T-helper 17 cell (primary cell): ENCODE results near the gene C19orf12. TPM values are rescaled to one million over a fixed set of nuclear protein-coding genes. Genes with fewer than 3 reads are reported as not detected.
"Not testable (repeated sequence)": the region's sequence is repeated elsewhere in the genome, so short reads cannot be mapped to it uniquely, and the experiment has no call there.

Experiments
- ATAC-seq: fragments of 150-1000 bp; cut with Tn5 transposase; 2 replicates; pipeline ENCODE4 v1.10.0; 2021; ENCODE audit warnings: mild to moderate bottlenecking, moderate library complexity
- DNase-seq, 3 donors: peaks; one replicate each; pipeline versions ENCODE4 v3.0.0 to v3.0.0-alpha.2; 2020 to 2021
- H3K9me3 ChIP-seq: one replicate; pipeline ENCODE4 v1.7.0; 2013; ENCODE audit warnings: low read length, mild to moderate bottlenecking; ENCODE audit not compliant: control insufficient read depth, poor library complexity, severe bottlenecking
- H3K27ac Mint-ChIP-seq: one replicate; pipeline ENCODE4 v1.8.0; 2022; ENCODE audit warnings: mild to moderate bottlenecking, moderate library complexity, mixed read lengths
- H3K27me3 Mint-ChIP-seq: one replicate; pipeline ENCODE4 v1.8.0; 2022; ENCODE audit warnings: mixed read lengths
- H3K36me3 Mint-ChIP-seq: one replicate; pipeline ENCODE4 v1.8.0; 2022; ENCODE audit warnings: low read depth, mixed read lengths
- H3K4me1 Mint-ChIP-seq: one replicate; pipeline ENCODE4 v1.8.0; 2022; ENCODE audit warnings: mild to moderate bottlenecking, mixed read lengths
- H3K4me3 Mint-ChIP-seq: one replicate; pipeline ENCODE4 v1.8.0; 2022; ENCODE audit warnings: mild to moderate bottlenecking, moderate library complexity, mixed read lengths
- total RNA-seq, 4 donors: library from RNA in 2 of 4; stranded (reverse) in 2 of 4; gene quantifications; one replicate each; pipeline ENCODE4 v1.2.3 and lab custom pipeline; 2022 to 2026

C19orf12 gene
- total RNA-seq, 2 donors from 2014 or later, result 16.6 to 18.6 TPM

DNA sequence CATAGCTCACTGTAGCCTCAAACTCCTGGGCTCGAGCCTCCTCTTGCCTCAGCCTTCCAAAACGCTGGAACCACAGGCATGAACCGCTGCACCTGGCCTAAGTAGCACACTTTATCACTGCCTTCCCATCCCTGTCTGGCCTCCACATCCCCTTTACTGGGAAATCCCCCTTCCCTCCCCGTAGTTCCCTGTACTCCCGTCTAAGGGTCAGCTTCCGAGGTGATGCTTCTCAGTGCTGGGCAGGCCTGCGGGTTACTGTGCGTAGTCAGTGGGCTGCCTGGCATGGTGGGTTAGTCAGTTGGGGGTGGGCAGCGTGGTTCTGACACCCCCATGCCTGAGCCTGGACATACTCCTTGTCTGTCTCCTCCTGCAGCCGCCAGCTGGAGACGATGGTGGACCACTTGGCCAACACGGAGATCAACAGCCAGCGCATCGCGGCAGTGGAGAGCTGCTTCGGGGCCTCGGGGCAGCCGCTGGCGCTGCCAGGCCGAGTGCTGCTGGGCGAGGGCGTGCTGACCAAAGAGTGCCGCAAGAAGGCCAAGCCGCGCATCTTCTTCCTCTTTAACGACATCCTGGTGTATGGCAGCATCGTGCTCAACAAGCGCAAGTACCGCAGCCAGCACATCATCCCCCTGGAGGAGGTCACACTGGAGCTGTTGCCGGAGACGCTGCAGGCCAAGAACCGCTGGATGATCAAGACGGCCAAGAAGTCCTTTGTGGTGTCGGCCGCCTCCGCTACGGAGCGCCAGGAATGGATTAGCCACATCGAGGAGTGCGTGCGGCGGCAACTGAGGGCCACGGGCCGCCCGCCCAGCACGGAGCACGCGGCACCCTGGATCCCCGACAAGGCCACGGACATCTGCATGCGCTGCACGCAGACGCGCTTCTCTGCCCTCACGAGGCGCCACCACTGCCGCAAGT is 41.4 kb downstream of the C19orf12 start:
- H3K27me3 Mint-ChIP-seq, result no peaks in the 10 kb centered on the region
- peak overlapping the region; percentile 96 for H3K4me3 Mint-ChIP-seq
- DNase-seq (peak in 1 of 3 donors; percentile 38), ATAC-seq (no peak)
- no peaks in the 10 kb centered on the region for H3K9me3 ChIP-seq
- peaks cover 74% of the 10 kb centered on the region for H3K4me1 Mint-ChIP-seq
- peak overlapping the region; percentile 98 for H3K27ac Mint-ChIP-seq
- H3K36me3 Mint-ChIP-seq, result peaks cover 2% of the 10 kb centered on the region

DNA sequence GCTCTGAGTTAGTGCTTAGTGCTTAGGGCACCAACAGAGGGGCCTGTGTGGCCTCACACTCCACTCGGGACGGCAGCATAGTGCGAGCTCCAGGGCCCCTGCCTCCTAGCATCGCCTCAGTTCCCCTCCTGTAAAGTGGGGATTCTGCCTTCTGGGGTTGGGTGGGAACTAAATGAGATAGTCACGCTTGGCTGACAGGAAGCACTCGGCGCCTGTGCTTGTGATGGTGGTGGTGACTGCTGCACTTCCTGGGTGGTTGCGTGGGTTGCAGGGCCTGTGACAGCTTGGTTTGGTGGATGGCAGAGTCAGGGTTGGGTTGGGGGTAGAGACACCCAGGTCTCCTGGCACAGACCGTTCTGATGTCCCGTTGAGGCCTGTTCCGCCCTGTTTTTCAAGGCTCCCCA is 42.1 kb downstream of the C19orf12 start:
- Mint-ChIP-seq H3K4me3 (peak overlapping the region; percentile 96), H3K27ac (peak overlapping the region; percentile 98), H3K27me3 (no peaks in the 10 kb centered on the region), H3K4me1 (peaks cover 76% of the 10 kb centered on the region), H3K36me3 (peaks cover 2% of the 10 kb centered on the region)
- DNase-seq (peak; percentile 67 to 84 (median 73)), ATAC-seq (peak; percentile 85)
- no peaks in the 10 kb centered on the region for H3K9me3 ChIP-seq

DNA sequence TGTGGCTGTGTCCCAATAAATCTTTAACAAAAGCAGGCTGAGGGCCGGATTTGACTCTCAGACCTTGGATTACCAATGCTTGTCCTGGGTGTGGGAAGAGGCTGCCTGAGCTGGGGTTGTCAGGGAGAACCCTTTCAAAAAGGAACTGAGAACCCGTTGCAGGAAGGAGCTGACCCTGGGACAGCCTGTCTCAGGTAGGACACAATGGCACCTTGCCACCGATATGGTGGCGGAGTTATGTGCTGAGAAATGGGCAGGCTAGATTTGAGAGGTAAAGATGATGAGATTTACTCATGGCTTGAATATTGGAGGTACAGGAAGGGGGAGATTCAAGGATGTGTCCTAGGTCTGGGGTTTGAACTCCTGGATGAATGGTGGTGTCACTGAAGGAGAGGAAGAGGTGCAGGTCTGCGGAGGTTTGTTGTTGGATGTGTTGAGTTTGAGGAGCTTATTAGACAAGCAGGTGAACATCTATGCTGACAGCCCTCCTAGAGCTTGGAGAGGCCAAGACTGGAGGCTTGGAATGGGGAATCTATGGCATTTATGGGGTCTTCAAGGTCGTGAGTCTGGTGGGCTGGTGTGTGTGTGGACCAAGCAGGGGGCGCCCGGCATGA is 42.6 kb downstream of the C19orf12 start:
- Mint-ChIP-seq H3K27ac (peak overlapping the region; percentile 98), H3K4me3 (peak overlapping the region; percentile 96), H3K36me3 (peaks cover 2% of the 10 kb centered on the region), H3K4me1 (peaks cover 78% of the 10 kb centered on the region), H3K27me3 (no peaks in the 10 kb centered on the region)
- DNase-seq (no peak), ATAC-seq (no peak)
- no peaks in the 10 kb centered on the region for H3K9me3 ChIP-seq

DNA sequence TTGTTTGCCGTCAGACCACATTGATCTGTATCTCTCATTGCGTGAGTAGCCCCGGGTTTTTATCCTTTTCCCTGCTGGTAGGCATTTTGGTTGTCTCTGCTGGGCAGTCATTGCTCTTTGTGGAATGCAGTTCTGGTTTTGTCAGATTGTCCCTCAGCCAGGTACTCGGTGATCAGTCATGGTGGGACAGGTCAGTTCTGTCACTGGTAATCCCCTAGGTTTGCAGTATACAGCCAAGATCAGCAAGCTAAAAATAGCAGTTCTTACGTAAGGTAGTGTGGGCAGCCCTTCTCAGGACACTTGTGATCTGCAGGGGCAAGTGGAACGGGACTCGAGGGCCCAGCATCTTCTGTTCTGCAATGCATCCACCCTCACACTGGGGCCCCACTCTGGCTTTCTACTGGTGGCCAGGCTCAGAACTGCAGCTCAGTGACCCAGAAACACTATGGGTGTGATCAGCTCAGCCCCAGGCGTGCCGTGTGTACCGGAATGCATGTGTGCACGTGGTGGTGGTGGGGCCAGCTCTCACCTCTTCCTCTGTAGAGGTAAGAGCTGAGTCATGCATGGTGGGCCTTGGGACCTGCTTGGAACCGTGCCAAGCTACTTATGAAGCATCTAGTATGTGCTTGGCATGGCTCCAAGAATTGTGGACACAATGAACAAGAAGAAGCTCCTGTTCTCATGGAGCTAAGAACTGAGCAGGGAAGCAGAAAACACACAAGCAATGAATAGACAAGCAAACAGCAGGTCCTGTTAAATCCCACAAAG is 43.5 kb downstream of the C19orf12 start:
- peaks cover 76% of the 10 kb centered on the region for H3K4me1 Mint-ChIP-seq
- H3K36me3 Mint-ChIP-seq, result peaks cover 6% of the 10 kb centered on the region

DNA sequence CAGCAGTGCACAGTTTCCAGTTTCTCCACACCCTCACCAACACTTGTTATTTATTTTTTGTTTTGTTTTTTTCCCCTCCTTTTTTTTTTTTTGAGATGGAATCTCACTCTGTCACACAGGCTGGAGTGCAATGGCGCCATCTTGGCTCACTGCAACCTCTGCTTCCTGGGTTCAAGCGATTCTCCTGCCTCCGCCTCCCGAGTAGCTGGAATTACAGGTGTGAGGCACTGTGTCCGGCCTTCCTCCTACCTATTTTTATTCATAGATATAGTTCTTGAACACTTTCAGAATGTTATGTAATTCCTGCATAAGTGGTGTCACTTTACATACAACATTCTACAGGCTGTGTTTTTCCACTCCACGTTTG is 44.1 kb downstream of the C19orf12 start:
- peaks cover 70% of the 10 kb centered on the region for H3K4me1 Mint-ChIP-seq
- not testable (repeated sequence) for H3K27me3 Mint-ChIP-seq, DNase-seq, H3K36me3 Mint-ChIP-seq, ATAC-seq, H3K9me3 ChIP-seq
- H3K4me3 Mint-ChIP-seq, result peak overlapping the region; percentile 96
- H3K27ac Mint-ChIP-seq, result peak overlapping the region; percentile 98

More for the DNA sequence above, 43.5 kb downstream of the C19orf12 start:
- H3K9me3 ChIP-seq, result no peaks in the 10 kb centered on the region
- DNase-seq (peak; percentile 63 to 78 (median 75)), ATAC-seq (peak; percentile 75)
- Mint-ChIP-seq H3K27me3 (no peaks in the 10 kb centered on the region), H3K4me3 (peak overlapping the region; percentile 96), H3K27ac (peak overlapping the region; percentile 98)

DNA sequence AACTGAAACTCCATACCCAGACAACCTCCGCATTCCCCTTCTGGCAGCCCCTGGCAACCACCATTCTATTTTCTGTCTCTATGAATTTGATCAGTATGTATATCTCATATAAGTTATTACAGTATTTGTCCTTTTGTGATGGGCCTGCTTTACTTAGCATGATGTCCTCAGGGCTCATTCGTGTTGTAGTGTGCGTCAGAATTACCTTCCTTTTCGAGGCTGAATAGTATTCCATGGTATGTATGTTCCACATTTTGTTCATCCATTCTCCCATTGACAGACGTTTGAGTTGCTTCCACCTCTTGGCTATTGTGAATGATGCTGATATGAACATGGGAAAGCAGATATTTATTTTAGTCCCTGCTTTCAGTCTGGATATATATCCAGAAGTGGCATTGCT is 44.8 kb downstream of the C19orf12 start:
- Mint-ChIP-seq H3K4me1 (peaks cover 67% of the 10 kb centered on the region), H3K36me3 (peaks cover 8% of the 10 kb centered on the region), H3K27ac (peak overlapping the region; percentile 98), H3K27me3 (no peaks in the 10 kb centered on the region), H3K4me3 (peak overlapping the region; percentile 96)
- H3K9me3 ChIP-seq, result no peaks in the 10 kb centered on the region
- ATAC-seq (no peak), DNase-seq (no peak)

DNA sequence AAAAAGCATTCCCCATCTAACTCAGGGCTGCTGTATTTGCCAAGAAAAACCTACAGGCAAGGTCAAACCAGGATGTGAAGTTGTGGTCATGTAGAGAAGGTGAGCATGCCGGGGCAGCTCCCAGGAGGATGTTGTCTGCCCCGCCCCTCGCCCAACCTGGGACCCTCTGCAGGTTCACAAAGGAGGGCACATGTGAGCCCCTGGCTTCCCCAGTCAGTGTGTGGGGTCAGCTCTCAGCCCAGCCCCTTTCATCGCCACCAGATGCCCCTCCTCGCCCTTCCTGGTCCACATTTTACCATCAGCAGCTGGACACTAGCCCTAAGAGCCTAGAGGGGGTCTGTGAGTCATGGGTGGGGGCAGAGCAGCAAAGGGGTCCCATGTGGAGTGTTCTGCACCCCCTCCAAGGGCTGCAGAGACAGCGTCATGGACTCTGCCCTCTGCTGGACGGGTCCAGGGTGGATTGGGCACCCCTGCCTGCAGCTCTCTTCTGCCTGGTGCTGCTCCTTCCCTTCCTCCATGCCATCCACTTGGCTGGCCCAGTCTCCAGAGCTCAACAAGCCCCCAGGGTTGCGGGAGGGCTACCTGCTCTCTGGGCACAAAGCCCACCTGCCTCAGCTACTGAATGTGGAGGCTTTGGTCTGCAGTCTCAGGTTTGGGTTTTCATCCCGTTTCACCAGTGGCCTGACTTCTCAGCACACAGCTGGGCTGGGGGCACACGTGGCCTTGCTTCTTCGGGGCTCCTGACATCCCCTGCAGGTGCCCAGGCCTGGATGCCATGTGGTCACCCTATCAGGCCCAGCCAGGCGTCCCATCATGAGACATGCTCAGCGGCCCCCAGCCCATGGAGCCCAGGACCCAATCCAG is 46.1 kb downstream of the C19orf12 start:
- Mint-ChIP-seq H3K4me3 (peak overlapping the region; percentile 96), H3K27me3 (no peaks in the 10 kb centered on the region), H3K27ac (peak overlapping the region; percentile 98), H3K4me1 (peaks cover 71% of the 10 kb centered on the region), H3K36me3 (peaks cover 8% of the 10 kb centered on the region)
- DNase-seq (no peak), ATAC-seq (no peak)
- no peaks in the 10 kb centered on the region for H3K9me3 ChIP-seq

DNA sequence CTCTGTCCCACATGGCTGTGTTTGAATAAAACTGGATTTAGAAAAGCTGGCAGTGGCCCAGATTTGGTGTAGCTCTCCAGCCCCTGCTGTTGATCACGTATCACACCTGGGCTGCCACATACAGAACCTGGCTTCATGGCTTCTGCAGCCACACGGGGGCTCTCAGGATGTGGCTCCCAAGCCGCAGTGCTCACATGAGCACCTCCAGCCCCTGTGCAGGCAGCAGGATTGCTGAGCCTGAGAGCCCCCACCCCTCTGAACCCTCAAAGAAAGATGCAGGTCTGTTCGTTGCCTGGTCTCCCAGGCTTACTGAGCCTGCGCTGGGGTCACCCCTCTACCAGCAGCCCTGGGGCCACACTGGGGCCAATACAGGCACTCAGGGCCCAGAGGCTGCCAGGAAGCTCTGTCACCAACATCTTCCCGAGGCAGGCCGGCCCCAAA is 47.1 kb downstream of the C19orf12 start:
- ATAC-seq (peak; percentile 54), DNase-seq (peak; percentile 40 to 64 (median 43))
- H3K4me1 Mint-ChIP-seq, result peaks cover 63% of the 10 kb centered on the region
- H3K27me3 Mint-ChIP-seq, result no peaks in the 10 kb centered on the region
- H3K9me3 ChIP-seq, result no peaks in the 10 kb centered on the region
- peaks cover 8% of the 10 kb centered on the region for H3K36me3 Mint-ChIP-seq
- peak overlapping the region; percentile 98 for H3K27ac Mint-ChIP-seq
- peak overlapping the region; percentile 96 for H3K4me3 Mint-ChIP-seq

DNA sequence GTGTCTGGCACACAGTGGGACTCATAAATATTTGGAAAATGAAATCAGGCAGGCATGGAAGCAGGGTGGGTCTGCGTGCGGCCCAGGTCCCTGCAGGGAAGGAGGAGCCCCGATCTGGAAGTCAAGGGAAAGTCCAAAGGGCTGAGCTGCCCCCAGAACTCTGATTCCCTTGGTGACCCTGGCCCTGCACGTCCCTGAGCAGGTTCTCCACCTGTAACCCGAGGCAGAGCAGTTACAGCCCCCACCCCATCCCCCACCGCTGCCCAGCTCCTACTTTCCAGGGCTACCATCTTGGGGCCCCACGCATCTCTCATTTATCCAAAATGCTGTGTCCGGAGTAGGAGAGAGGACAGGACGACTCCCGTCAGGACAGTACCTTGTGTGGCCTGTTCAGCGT is 47.7 kb downstream of the C19orf12 start:
- peak overlapping the region; percentile 96 for H3K4me3 Mint-ChIP-seq
- ATAC-seq, result no peak
- peak overlapping the region; percentile 98 for H3K27ac Mint-ChIP-seq
- no peak for DNase-seq
- H3K9me3 ChIP-seq, result no peaks in the 10 kb centered on the region
- H3K36me3 Mint-ChIP-seq, result peaks cover 8% of the 10 kb centered on the region
- H3K4me1 Mint-ChIP-seq, result peaks cover 58% of the 10 kb centered on the region
- H3K27me3 Mint-ChIP-seq, result no peaks in the 10 kb centered on the region

DNA sequence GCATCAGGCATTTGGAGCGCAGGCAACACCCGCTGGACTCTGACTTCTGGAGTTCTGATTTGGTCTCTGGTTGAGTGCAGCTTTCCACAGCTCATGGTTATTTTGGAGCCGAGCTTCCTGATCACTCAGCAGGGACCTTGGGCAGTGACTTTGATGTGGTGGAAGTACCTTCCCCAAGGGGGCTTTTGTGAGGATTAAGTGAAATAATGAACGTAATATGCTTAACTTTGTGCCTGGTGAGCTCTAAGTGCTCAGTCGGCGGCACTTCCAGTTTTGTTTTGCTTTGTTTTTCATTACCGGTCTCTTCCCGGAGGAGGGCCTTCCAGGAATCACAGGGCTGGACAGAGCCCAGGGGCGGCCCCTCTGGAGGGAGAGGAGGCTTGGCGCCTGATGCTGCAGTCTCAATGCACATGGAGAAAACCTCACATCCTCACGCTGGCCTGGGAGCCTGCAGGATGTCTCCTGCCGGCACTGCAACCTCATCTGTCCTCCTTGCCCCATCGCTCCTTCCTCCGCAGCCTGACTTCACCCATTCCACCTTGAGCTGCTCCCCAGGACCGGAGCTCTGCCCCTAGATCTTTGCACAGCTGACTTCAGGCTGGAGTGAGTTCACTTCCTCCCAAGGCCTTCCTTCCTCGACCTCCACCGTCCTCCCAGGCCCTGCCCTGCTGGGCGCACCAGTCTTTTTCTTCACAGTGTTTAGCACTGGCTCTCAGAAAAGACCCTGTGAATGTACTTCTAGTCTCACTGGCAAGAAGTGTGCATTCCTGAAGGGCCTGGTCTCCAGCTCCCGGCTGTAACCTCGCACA is 48.3 kb downstream of the C19orf12 start:
- Mint-ChIP-seq H3K36me3 (peaks cover 8% of the 10 kb centered on the region), H3K27me3 (no peaks in the 10 kb centered on the region), H3K27ac (peak overlapping the region; percentile 98), H3K4me1 (peaks cover 52% of the 10 kb centered on the region), H3K4me3 (peak overlapping the region; percentile 96)
- H3K9me3 ChIP-seq, result no peaks in the 10 kb centered on the region
- ATAC-seq (no peak), DNase-seq (no peak)

DNA sequence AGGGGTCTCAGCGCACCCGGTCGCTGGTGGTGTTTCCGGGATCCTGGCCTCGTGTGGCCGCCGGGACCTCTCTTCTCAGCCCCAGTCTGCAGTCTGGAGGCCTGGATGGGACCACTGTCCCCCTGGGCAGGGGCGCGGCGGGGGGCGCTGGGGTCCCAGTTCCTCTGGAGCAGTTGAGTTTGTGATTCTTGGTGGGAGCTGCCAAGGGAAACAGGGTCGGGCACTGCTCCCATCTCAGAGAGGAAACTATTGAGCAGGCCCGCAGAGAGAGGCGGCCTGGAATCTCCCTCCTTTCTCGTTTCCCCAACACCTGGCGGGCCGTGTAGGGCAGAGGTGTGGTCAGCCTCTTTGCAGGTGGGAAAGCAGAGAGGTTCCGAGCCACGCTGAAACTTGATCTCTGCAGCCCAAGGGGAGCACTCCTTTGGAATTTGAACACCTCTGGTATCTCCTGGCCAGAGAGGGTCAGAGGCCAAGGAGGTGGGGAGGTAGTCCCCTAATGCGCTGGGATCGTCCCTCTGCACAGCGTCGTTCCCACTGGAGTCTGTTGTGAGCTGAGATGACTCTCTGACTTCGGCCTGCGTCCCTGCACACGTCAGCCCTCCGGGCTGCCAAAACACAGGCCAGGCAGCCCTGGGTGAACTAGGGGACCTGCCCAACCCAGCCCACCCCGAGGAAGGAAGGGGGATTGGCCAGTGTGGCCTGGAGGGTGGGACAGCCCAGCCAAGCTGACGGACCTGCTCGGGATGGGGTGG is 49.1 kb downstream of the C19orf12 start:
- peaks cover 44% of the 10 kb centered on the region for H3K4me1 Mint-ChIP-seq
- no peaks in the 10 kb centered on the region for H3K27me3 Mint-ChIP-seq
- H3K27ac Mint-ChIP-seq, result peak overlapping the region; percentile 98
- H3K4me3 Mint-ChIP-seq, result peak overlapping the region; percentile 96
- peaks cover 8% of the 10 kb centered on the region for H3K36me3 Mint-ChIP-seq
- no peaks in the 10 kb centered on the region for H3K9me3 ChIP-seq
- peak; percentile 45 for ATAC-seq
- DNase-seq, result no peak
